Measurements from ENCODE around the gene NOP14. TPM values are rescaled to one million over a fixed set of nuclear protein-coding genes. Genes with fewer than 3 reads are reported as not detected.
A peak's percentile ranks its signal among the peaks of the same experiment; 100 is the strongest.
"Not testable (repeated sequence)": the region's sequence is repeated elsewhere in the genome, so short reads cannot be mapped to it uniquely, and the experiment has no call there.

The NOP14 gene
- total RNA-seq, 2 experiments from 2014 or later: 47.9 to 81.0 TPM

DNA sequence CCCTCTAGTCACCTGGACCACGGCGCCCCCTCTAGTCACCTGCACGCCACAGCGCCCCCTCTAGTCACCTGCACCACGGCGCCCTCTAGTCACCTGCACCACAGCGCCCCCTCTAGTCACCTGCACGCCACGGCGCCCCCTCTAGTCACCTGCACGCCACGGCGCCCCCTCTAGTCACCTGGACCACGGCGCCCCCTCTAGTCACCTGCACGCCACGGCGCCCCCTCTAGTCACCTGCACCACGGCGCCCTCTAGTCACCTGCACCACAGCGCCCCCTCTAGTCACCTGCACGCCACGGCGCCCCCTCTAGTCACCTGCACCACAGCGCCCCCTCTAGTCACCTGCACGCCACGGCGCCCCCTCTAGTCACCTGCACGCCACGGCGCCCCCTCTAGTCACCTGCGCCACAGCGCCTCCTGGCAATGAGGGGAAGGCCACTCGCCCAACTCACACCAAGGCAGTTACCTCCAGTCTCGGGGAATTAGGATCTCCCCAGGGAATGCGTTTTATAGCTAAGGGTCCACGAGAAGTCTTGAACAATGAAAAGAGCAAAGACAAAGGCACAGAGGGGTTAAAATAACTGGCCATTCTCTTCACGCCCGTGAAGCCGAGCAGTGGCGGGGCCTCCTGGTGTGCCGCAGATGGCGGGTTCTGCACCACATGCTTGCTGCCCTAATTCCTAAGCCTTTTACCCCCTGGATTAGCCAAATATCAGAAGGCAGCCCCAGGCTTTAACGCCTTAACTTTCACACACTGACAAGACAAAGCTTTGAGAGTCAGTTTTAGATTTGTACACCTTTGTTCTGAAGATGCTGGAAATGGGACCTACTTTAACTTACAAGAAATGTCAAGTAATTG is 7.8 kb downstream of the NOP14 start:
- Mint-ChIP-seq H3K4me1 (peaks cover 80% of the 10 kb centered on the region), H3K27ac (peak overlapping the region; percentile 68), H3K36me3 (peaks cover 68% of the 10 kb centered on the region), H3K4me3 (peak overlapping the region; percentile 40)
- CTCF ChIA-PET: interaction anchor here (0.7 to 4.9 kb wide), 14 partner anchors 7 to 514 kb away, joined by 3 to 65 read pairs (median 4); partner anchors contain the start of genes GRK4, NOP14 and TNIP2
- not testable (repeated sequence) for H3K9me3 Mint-ChIP-seq (ENCODE audit: low read depth); DNase-seq; ATAC-seq; H3K27me3 Mint-ChIP-seq

DNA sequence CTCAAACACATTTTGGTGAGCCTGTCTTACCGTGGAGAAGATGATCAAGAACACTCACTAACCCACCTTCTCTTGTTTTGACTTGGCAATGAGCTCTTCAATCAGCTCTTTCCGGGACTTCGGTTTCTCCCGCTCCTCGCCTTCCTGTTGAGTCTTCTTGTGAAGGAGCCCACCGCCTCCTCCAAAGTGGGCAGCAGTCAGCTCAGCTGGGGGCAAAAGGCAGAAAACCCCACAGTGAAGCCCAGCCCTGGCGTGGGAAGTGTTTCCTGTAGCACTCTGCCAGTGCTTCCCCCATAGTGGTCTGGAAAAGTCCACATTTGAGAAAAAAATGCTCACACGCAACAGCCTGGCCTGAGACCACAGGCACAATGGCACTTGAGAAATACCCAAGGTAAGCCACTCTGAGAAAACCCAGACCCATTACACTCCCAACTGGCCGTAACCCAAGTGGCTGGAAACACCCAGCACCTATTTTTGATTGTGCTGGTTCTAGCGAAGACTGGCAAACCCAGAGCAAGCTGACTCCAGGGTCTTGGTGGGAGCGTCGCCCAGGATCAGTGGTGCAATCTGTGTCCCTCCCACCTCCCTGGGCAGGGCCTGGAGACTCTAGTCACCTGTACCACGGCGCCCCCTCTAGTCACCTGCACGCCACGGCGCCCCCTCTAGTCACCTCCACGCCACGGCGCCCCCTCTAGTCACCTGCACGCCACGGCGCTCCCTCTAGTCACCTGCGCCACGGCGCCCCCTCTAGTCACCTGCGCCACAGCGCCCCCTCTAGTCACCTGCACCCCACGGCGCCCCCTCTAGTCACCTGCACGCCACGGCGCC is 8.6 kb downstream of the NOP14 start:
- no peaks in the 10 kb centered on the region for H3K27me3 Mint-ChIP-seq
- peaks cover 73% of the 10 kb centered on the region for H3K4me1 Mint-ChIP-seq
- CTCF ChIA-PET: interaction anchor here (0.6 to 4.9 kb wide), 21 partner anchors 8 to 224 kb away, joined by 3 to 65 read pairs (median 4); partner anchors contain the start of genes GRK4, NOP14 and TNIP2
- peaks cover 70% of the 10 kb centered on the region for H3K36me3 Mint-ChIP-seq
- H3K9me3 Mint-ChIP-seq (ENCODE audit: low read depth): no peaks in the 10 kb centered on the region
- DNase-seq (peak; percentile 86), ATAC-seq (peak; percentile 77)
- peak overlapping the region; percentile 90 for H3K27ac Mint-ChIP-seq
- H3K4me3 Mint-ChIP-seq: peak overlapping the region; percentile 40

DNA sequence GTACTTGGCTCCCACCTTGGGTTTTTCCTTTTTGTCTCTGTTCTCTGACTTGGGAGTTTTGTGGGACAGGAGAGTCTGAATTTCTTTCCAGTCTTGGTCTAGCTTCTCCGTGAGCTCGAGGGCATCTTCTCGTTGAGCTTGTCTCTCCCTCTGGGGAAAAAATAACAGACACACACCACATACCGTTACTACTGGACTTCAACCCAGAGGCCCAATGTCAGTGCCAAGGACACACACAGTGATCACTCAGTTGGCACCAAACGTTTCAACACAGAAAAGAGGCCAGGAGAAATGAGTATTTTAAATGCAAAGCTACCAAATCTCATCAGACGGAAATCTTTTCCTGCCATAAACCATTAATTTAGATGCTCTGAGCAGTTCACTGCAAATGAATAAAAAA is 9.7 kb downstream of the NOP14 start:
- CTCF ChIA-PET: interaction anchor here (1.1 to 4.9 kb wide), 11 partner anchors 9 to 196 kb away, joined by 3 to 65 read pairs (median 10); partner anchors contain the start of genes GRK4, NOP14 and TNIP2

DNA sequence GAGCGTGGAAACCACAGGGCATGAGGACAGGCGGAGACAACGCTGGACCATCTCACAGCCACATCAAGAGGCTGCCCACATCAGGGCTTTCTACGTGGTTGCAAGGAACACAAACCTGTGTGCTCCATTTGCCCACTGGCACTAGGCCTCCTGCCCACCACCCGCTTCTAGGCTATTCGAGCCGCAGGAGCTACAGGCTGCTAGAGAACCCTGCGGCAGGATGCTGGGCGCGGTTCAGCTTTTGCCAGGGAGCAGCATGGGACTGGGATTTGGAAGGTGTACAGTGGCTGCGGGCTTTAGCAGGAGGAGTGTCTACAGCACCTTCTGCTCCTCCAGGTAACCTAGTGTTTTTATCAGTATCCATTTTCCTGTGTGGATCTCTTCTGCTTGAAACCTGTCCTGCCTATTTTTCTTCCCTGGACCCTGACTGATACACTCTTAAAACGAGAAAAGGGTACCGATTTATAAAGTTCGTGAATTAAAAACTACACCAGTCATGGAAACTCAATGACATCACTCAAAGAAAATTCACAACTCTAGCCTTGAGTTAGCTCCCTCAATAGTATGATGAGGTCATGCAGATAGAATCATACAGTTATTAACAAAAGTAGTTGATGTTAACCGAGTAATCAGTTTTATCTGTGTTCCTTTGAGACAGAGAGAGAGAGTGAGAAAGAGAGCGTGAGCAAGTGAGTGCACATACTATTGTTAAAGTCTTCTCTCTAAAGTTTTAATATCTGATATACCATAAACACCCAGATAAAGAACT is 12.8 kb downstream of the NOP14 start:
- peaks cover 35% of the 10 kb centered on the region for H3K4me1 Mint-ChIP-seq
- CTCF ChIA-PET: interaction anchor here (1.2 kb wide), 1 partner anchor 14 kb away, joined by 3 read pairs; no protein-coding TSS in a partner anchor
- H3K27ac Mint-ChIP-seq: no peak overlapping the region
- ATAC-seq (no peak), DNase-seq (no peak)
- H3K4me3 Mint-ChIP-seq: no peak overlapping the region
- H3K9me3 Mint-ChIP-seq (ENCODE audit: low read depth): no peaks in the 10 kb centered on the region
- no peaks in the 10 kb centered on the region for H3K27me3 Mint-ChIP-seq
- H3K36me3 Mint-ChIP-seq: peaks cover 68% of the 10 kb centered on the region

More for the DNA sequence above, 9.7 kb downstream of the NOP14 start:
- Mint-ChIP-seq H3K4me3 (no peak overlapping the region), H3K27me3 (no peaks in the 10 kb centered on the region), H3K27ac (peak overlapping the region; percentile 69), H3K4me1 (peaks cover 64% of the 10 kb centered on the region), H3K36me3 (peaks cover 70% of the 10 kb centered on the region), H3K9me3 (ENCODE audit: low read depth) (no peaks in the 10 kb centered on the region)
- DNase-seq (no peak), ATAC-seq (no peak)

DNA sequence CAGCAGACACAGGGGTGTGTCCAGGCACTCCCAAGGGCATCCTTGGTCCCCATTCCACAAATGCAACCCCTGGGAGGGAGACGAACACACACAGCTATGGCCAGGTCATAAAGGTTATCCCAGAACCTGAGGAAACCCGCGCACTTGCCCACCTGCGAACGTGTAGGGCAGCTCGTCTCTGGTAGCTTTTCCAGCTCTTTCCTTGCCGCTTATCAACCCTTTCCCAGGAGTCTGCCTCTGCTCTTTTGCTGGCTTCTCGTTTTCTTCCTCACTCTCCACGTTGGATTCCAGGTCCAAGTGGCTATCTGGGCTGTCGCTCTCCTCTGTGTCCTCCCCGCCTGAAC is 13.5 kb downstream of the NOP14 start:
- H3K27me3 Mint-ChIP-seq: no peaks in the 10 kb centered on the region
- H3K36me3 Mint-ChIP-seq: peaks cover 70% of the 10 kb centered on the region
- H3K4me3 Mint-ChIP-seq: no peak overlapping the region
- ATAC-seq: no peak
- no peaks in the 10 kb centered on the region for H3K9me3 Mint-ChIP-seq (ENCODE audit: low read depth)
- H3K27ac Mint-ChIP-seq: no peak overlapping the region
- H3K4me1 Mint-ChIP-seq: peaks cover 31% of the 10 kb centered on the region
- CTCF ChIA-PET: interaction anchor here (0.9 to 1.2 kb wide), 2 partner anchors 75 to 172 kb away, joined by 3 read pairs; no protein-coding TSS in a partner anchor
- no peak for DNase-seq

DNA sequence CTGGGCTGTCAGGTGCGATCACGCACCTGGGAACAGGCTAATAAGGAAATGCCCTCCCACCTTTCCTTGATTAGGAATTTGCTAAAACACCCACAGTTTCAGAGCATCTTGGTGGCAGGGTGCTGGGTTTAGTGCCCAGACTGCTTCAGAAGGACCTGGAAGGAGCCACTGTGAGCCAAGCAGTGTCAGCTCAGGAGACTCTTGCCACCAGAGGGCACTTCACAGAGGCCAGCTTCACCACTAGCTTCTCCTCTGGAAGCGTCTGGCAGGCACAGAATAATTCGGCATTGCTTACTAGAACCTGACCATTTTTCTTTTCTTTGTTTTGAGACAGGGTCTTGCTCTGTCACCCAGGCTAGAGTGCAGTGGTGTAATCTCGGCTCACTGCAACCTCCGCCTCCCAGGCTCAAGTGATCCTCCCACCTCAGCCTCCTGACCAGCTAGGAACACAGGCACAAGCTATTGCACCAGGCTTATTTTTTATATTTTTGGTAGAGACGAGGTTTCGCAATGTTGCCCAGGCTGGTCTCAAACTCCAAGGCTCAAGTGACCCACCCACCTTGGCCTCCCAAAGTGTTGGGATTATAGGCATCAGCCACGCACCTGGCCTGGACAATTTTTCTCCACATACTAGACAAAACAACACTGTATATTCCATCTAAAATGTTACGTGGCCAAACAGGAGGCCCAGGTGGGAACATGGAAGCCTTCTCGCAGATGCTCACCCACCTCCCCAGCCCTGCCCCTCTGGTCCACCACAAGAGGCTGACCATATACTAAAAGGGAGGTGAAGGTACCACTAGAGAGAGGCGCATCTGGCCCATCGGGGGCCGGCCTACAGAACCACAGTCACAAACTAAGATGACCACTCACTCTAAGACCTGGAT is 14.1 kb downstream of the NOP14 start:
- ATAC-seq (peak; percentile 49), DNase-seq (no peak)
- Mint-ChIP-seq H3K36me3 (peaks cover 69% of the 10 kb centered on the region), H3K4me3 (no peak overlapping the region), H3K9me3 (ENCODE audit: low read depth) (no peaks in the 10 kb centered on the region), H3K27ac (no peak overlapping the region), H3K4me1 (peaks cover 29% of the 10 kb centered on the region), H3K27me3 (no peaks in the 10 kb centered on the region)
- CTCF ChIA-PET: interaction anchor here (0.6 to 3.0 kb wide), 9 partner anchors 13 to 186 kb away, joined by 3 to 23 read pairs (median 3); partner anchors contain the start of genes GRK4 and NOP14

DNA sequence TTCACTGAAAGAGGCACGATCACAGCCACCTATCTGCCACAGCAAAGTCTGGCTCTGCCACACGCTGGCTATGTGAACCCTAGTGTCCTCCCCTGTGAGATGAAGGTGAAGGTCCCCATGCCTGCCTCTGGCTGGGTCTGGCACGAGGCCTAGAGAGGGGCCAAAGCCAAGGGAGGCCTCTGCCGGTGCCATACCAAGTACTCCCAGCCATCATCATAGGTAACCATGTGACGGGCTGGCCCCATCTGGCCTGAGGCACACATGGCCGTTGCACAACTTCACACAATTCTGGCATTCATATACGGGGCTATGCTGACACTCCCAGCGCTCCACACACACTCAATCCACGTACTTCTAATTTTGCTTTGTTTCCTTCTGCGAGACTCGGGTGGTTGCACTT is 15.3 kb downstream of the NOP14 start:
- no peak overlapping the region for H3K27ac Mint-ChIP-seq
- no peaks in the 10 kb centered on the region for H3K27me3 Mint-ChIP-seq
- H3K36me3 Mint-ChIP-seq: peaks cover 64% of the 10 kb centered on the region
- no peaks in the 10 kb centered on the region for H3K9me3 Mint-ChIP-seq (ENCODE audit: low read depth)
- CTCF ChIA-PET: interaction anchor here (1.0 to 3.0 kb wide), 5 partner anchors 10 to 185 kb away, joined by 3 to 23 read pairs (median 5); no protein-coding TSS in a partner anchor
- no peak overlapping the region for H3K4me3 Mint-ChIP-seq
- ATAC-seq (no peak), DNase-seq (no peak)
- peaks cover 27% of the 10 kb centered on the region for H3K4me1 Mint-ChIP-seq

DNA sequence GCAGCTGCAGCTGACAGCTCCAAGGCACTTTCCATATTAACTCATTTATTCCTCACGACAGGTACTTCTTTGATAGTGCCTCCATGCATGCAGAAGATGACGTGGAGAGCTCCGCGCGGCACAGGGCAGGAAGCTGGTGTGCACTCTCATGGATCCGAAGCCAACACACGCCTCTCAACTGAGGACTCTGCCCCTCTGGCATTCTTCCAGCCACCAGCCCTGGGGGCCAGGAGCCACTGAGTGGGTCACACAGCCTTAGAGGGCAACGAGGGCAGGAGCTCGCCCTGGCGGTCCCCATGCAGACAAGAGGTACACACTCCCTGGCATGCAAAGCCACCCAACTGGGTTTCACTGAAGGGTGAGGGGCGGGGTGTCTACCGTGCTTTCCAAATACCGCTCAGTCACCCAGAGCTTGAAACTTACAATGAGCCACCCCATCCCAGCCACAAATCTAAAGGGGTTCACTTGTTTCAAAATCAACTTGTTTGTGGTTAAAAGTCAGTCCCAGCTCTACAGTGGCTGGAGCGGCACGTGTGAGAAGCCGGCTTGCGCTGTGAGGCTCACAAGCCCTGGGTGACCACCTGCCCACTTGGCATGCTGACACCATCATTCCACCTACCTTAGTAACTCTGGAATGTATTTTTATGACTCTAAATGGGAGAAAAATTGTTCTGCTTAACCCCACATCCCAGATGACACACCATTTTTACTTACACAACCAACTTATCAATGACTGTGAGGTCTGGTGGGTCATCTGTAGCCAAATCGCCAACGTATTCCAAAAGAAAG is 16.2 kb downstream of the NOP14 start:
- H3K4me1 Mint-ChIP-seq: peaks cover 32% of the 10 kb centered on the region
- ATAC-seq: no peak
- no peak for DNase-seq
- no peaks in the 10 kb centered on the region for H3K27me3 Mint-ChIP-seq
- no peak overlapping the region for H3K4me3 Mint-ChIP-seq
- H3K9me3 Mint-ChIP-seq (ENCODE audit: low read depth): no peaks in the 10 kb centered on the region
- H3K36me3 Mint-ChIP-seq: peaks cover 62% of the 10 kb centered on the region
- CTCF ChIA-PET: interaction anchor here (1.2 to 3.0 kb wide), 5 partner anchors 11 to 184 kb away, joined by 3 to 23 read pairs (median 5); no protein-coding TSS in a partner anchor
- no peak overlapping the region for H3K27ac Mint-ChIP-seq

DNA sequence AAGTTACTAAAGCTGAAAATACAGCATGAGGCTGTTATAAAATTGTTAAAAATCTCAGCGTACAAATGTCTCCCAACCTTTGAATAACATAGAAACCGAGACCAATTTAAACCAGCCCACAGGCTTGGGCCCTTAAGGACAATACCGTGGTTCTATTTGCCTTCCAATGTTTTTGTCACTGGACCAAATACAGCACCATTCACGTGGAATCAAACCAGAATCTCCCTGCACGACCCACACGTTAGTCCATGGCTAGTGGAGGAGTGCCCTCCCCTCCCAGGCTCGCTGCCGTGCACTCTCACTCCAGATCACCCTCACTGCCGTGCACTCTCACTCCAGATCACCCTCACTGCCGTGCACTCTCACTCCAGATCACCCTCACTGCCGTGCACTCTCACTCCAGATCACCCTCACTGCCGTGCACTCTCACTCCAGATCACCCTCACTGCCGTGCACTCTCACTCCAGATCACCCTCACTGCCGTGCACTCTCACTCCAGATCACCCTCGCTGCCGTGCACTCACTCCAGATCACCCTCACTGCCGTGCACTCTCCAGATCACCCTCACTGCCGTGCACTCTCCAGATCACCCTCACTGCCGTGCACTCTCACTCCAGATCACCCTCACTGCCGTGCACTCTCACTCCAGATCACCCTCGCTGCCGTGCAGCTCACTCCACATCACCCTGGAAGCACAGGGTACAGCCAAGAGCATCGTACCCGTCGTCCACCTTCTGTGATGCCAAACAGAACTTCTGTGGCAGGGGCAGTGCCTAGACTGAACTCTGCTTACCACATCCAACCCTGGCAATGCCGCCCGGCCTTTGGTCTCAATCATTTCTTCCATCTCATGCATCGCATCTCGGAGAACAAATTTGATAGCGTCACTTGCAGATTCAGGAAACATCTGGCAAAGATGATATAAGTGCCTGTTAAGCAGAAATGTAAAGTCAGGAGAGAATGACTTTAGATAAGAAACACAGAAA is 17.3 kb downstream of the NOP14 start:
- H3K27me3 Mint-ChIP-seq; ATAC-seq; H3K9me3 Mint-ChIP-seq (ENCODE audit: low read depth); H3K27ac Mint-ChIP-seq; DNase-seq; H3K4me3 Mint-ChIP-seq: not testable (repeated sequence)
- CTCF ChIA-PET: interaction anchor here (0.6 to 3.0 kb wide), 5 partner anchors 9 to 23 kb away, joined by 3 to 26 read pairs (median 3); no protein-coding TSS in a partner anchor
- peaks cover 37% of the 10 kb centered on the region for H3K4me1 Mint-ChIP-seq
- H3K36me3 Mint-ChIP-seq: peaks cover 64% of the 10 kb centered on the region

All from activated CD8-positive, alpha-beta memory T cell treated with anti-CD3 and anti-CD28 coated beads, Interleukin-2, amount 10 ng/mL, durations not matched to agents 7 days and 5 days (primary cell).